Spinal cord (tissue), 10 donors: ENCODE data around the gene NR3C2. TPM values are rescaled to one million over a fixed set of nuclear protein-coding genes. Genes with fewer than 3 reads are reported as not detected.

Experiments
- DNase-seq, 6 donors: peaks; one replicate each; pipeline versions ENCODE4 v3.0.0 to v3.0.0-alpha.2; 2013 to 2015; ENCODE audit warnings: low spot score in 6 of 6, low read depth in 4 of 6
- H3K27ac ChIP-seq: one replicate; pipeline ENCODE4 v1.5.1; 2013; ENCODE audit warnings: low read depth, low read length, control low read depth
- H3K27me3 ChIP-seq: one replicate; pipeline ENCODE4 v1.6.1; 2013; ENCODE audit warnings: low read length; ENCODE audit not compliant: control insufficient read depth, insufficient read depth
- H3K36me3 ChIP-seq: one replicate; pipeline ENCODE4 v1.6.1; 2013; ENCODE audit warnings: low read length; ENCODE audit not compliant: control insufficient read depth, insufficient read depth
- H3K4me1 ChIP-seq: one replicate; pipeline ENCODE4 v1.6.1; 2013; ENCODE audit warnings: low read length; ENCODE audit not compliant: control insufficient read depth, insufficient read depth
- H3K4me3 ChIP-seq: one replicate; pipeline ENCODE4 v1.5.1; 2013; ENCODE audit warnings: low read depth, low read length, control low read depth
- H3K9me3 ChIP-seq: one replicate; pipeline ENCODE4 v1.6.1; 2013; ENCODE audit warnings: low read length; ENCODE audit not compliant: control insufficient read depth, insufficient read depth
- WGBS: methylation state at CpG from one replicate; pipeline ENCODE4 v1.1.5; 2013; ENCODE audit warnings: missing lambda C conversion rate; ENCODE audit not compliant: insufficient coverage; 5-methylcytosine and 5-hydroxymethylcytosine counted together
- polyA plus RNA-seq, 2 donors: library from polyadenylated mRNA; unstranded; fragments of 120-200 nt; gene quantifications; one replicate each; pipeline ENCODE4 v1.2.1, GENCODE V29; 2013; ENCODE audit not compliant: insufficient read length in 2 of 2
- total RNA-seq, 2 donors: library from RNA; depleted of rRNA in 1 of 2; stranded (reverse); fragments of 120-200 nt in 1 of 2; fragments of >200 nt in 1 of 2; gene quantifications; one replicate each; pipeline versions ENCODE4 v1.2.3 to v1.2.4, GENCODE V29; 2013 to 2014
- donor health status: healthy.

The NR3C2 gene
- total and polyA plus RNA-seq, 4 donors, result 9.2 to 27.0 (median 14.1) TPM

GRCh38 chr4:148447681-148448080, 5.5 kb upstream of the NR3C2 start:
- no peak overlapping the region for H3K4me3 ChIP-seq
- H3K36me3 ChIP-seq, result no peaks in the 10 kb centered on the region
- H3K9me3 ChIP-seq, result no peaks in the 10 kb centered on the region
- peaks cover 11% of the 10 kb centered on the region for H3K4me1 ChIP-seq
- H3K27me3 ChIP-seq, result peaks cover 8% of the 10 kb centered on the region
- no peak overlapping the region for H3K27ac ChIP-seq
- WGBS, result 0% methylated on average over 2 of the region's 8 CpGs
- DNase-seq, result no peak

- 2% methylated on average over 4 of the region's 13 CpGs for WGBS
- DNase-seq, result peak in 2 of 6 donors; percentile 13 to 53
- Histone ChIP-seq H3K4me1 (peaks cover 12% of the 10 kb centered on the region), H3K27ac (peak overlapping the region; percentile 63), H3K9me3 (no peaks in the 10 kb centered on the region), H3K4me3 (peak overlapping the region; percentile 69), H3K27me3 (peaks cover 13% of the 10 kb centered on the region), H3K36me3 (no peaks in the 10 kb centered on the region)
These were observed 3.7 kb upstream of the NR3C2 start for GRCh38 chr4:148445860-148446330.

GRCh38 chr4:148445071-148445859, 3.1 kb upstream of the NR3C2 start:
- H3K27me3 ChIP-seq, result peaks cover 13% of the 10 kb centered on the region
- 0% methylated on average over 93 of the region's 98 CpGs for WGBS
- H3K36me3 ChIP-seq, result no peaks in the 10 kb centered on the region
- peak in 3 of 6 donors; percentile 61 to 86 (median 84) for DNase-seq
- peaks cover 12% of the 10 kb centered on the region for H3K4me1 ChIP-seq
- H3K27ac ChIP-seq, result peak overlapping the region; percentile 63
- H3K4me3 ChIP-seq, result peak overlapping the region; percentile 69
- no peaks in the 10 kb centered on the region for H3K9me3 ChIP-seq

- Histone ChIP-seq H3K36me3 (no peaks in the 10 kb centered on the region), H3K27me3 (peaks cover 13% of the 10 kb centered on the region), H3K4me1 (peaks cover 12% of the 10 kb centered on the region), H3K27ac (no peak overlapping the region), H3K4me3 (peak overlapping the region; percentile 91), H3K9me3 (no peaks in the 10 kb centered on the region)
- WGBS, result under 1% methylated on average over 89 of the region's 89 CpGs
- DNase-seq, result peak in 3 of 6 donors; percentile 26 to 64 (median 62)
These were observed 2.3 kb upstream of the NR3C2 start for GRCh38 chr4:148444296-148445070.

- Histone ChIP-seq H3K27me3 (peaks cover 13% of the 10 kb centered on the region), H3K27ac (peak overlapping the region; percentile 12), H3K4me3 (peak overlapping the region; percentile 91), H3K4me1 (peaks cover 12% of the 10 kb centered on the region), H3K9me3 (no peaks in the 10 kb centered on the region), H3K36me3 (no peaks in the 10 kb centered on the region)
- 0% methylated on average over 62 of the region's 64 CpGs for WGBS
- peak in 2 of 6 donors; percentile 28 to 46 for DNase-seq
These were observed 1.5 kb upstream of the NR3C2 start for GRCh38 chr4:148443512-148444295.

GRCh38 chr4:148442832-148443511, 758 bp upstream of the NR3C2 start:
- peak in 3 of 6 donors; percentile 33 to 65 (median 63) for DNase-seq
- Histone ChIP-seq H3K27ac (peak overlapping the region; percentile 82), H3K4me3 (peak overlapping the region; percentile 91), H3K36me3 (no peaks in the 10 kb centered on the region), H3K9me3 (no peaks in the 10 kb centered on the region), H3K4me1 (peaks cover 12% of the 10 kb centered on the region), H3K27me3 (peaks cover 13% of the 10 kb centered on the region)
- WGBS, result under 1% methylated on average over 20 of the region's 27 CpGs

DNA sequence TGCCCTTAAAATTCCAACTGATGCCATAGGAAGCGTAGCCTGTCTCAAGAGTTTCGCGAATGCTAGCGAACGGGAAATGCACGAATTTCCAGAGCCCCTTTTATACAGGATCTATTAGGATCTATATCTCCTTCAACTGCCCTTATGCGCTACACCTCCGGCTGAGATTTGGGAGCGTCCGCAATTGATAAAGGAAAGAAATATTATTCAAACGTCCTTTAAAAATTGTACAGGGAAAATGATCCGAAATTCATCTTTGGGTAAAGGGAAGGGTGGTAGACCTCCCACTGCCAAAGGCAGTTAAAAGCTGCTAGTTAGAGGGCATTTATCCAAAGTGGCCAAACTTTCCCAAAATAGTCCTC, 609 bp downstream of the NR3C2 start:
- peak overlapping the region; percentile 17 for H3K27ac ChIP-seq
- no CpG with 5 or more reads among the region's 12 CpGs for WGBS
- H3K4me3 ChIP-seq, result peak overlapping the region; percentile 91
- H3K27me3 ChIP-seq, result peaks cover 13% of the 10 kb centered on the region
- no peaks in the 10 kb centered on the region for H3K36me3 ChIP-seq
- H3K9me3 ChIP-seq, result no peaks in the 10 kb centered on the region
- peaks cover 12% of the 10 kb centered on the region for H3K4me1 ChIP-seq
- peak in 2 of 6 donors; percentile 43 to 46 for DNase-seq

GRCh38 chr4:148438047-148438446, 4.2 kb downstream of the NR3C2 start:
- WGBS, result no CpG with 5 or more reads among the region's 2 CpGs
- no peaks in the 10 kb centered on the region for H3K36me3 ChIP-seq
- H3K4me1 ChIP-seq, result peaks cover 3% of the 10 kb centered on the region
- no peak overlapping the region for H3K27ac ChIP-seq
- no peaks in the 10 kb centered on the region for H3K9me3 ChIP-seq
- no peak overlapping the region for H3K4me3 ChIP-seq
- DNase-seq, result no peak
- H3K27me3 ChIP-seq, result peaks cover 6% of the 10 kb centered on the region

DNA sequence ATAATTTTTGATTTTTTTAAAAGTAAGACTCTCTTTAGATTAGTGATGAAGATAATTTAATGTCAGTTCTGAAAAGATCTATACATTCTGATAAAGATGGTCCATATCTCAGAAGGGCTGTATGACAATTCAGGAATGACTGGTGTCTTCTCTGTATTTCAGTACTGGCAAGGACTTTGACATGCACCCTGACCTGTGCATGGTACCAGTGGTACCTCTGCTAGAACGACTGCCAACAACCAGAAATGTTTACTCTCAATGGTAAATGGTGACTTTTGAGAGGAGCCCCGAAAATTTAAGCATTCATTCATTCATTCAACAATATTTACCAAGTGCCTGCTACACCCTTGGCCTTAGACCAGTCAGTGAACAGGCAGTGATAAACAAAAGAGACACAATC, 4.8 kb downstream of the NR3C2 start:
- H3K4me3 ChIP-seq, result no peak overlapping the region
- H3K9me3 ChIP-seq, result no peaks in the 10 kb centered on the region
- DNase-seq, result no peak
- no peaks in the 10 kb centered on the region for H3K4me1 ChIP-seq
- peaks cover 6% of the 10 kb centered on the region for H3K27me3 ChIP-seq
- H3K36me3 ChIP-seq, result no peaks in the 10 kb centered on the region
- H3K27ac ChIP-seq, result no peak overlapping the region
- no CpG with 5 or more reads among the region's 2 CpGs for WGBS
